H1 (cell line): ENCODE results near the gene DIABLO. TPM values are rescaled to one million over a fixed set of nuclear protein-coding genes. Genes with fewer than 3 reads are reported as not detected.

Experiments
- CTCF ChIA-PET: fragments of 300-600 bp; sonication (Branson Sonifier 250); formaldehyde crosslinking; loops from one replicate; lab custom pipeline; 2021; ENCODE audit not compliant: partially characterized antibody; lab: Charles Lee
- POLR2A ChIA-PET: fragments of 300-600 bp; sonication (Branson Sonifier 250); formaldehyde crosslinking; loops from one replicate; lab custom pipeline; 2021; ENCODE audit warnings: inconsistent platforms; ENCODE audit not compliant: partially characterized antibody; lab: Charles Lee
- DNase-seq, 2 experiments: peaks; one replicate each; pipeline versions ENCODE4 v3.0.0 to v3.0.0-alpha.2; 2010 to 2022; ENCODE audit warnings: low spot score in 2 of 2, low read depth in 1 of 2, mixed read lengths in 1 of 2
- FAIRE-seq: peaks from 2 replicates; lab custom pipeline; 2011; peaks lifted over from hg19 to GRCh38; lab: Jason Lieb, UNC
- H2AFZ ChIP-seq: 2 replicates; pipeline ENCODE4 v1.8.1; 2012; ENCODE audit warnings: low read length, inconsistent platforms
- H2AK5ac ChIP-seq: 2 replicates; pipeline ENCODE4 v1.6.1; 2013; ENCODE audit warnings: low read depth, low read length
- H2BK120ac ChIP-seq: replicated peaks from 2 replicates; pipeline ENCODE3; 2013; ENCODE audit warnings: low read depth, low read length, inconsistent platforms
- H2BK12ac ChIP-seq: 2 replicates; pipeline ENCODE4 v1.6.1; 2013; ENCODE audit warnings: low read depth, low read length
- H2BK15ac ChIP-seq: 2 replicates; pipeline ENCODE4 v1.6.1; 2013; ENCODE audit warnings: low read length
- H2BK20ac ChIP-seq: 2 replicates; pipeline ENCODE4 v1.6.1; 2013; ENCODE audit warnings: low read length
- H2BK5ac ChIP-seq: 2 replicates; pipeline ENCODE4 v1.6.1; 2013; ENCODE audit warnings: low read depth, low read length
- H3K14ac ChIP-seq: 2 replicates; pipeline ENCODE4 v1.6.1; 2013; ENCODE audit warnings: inconsistent platforms; ENCODE audit not compliant: insufficient read length
- H3K18ac ChIP-seq: 2 replicates; pipeline ENCODE4 v1.6.1; 2013; ENCODE audit warnings: low read length; ENCODE audit errors: extremely low read depth
- H3K23ac ChIP-seq: 2 replicates; pipeline ENCODE4 v1.6.1; 2013; ENCODE audit warnings: inconsistent platforms; ENCODE audit not compliant: insufficient read length
- H3K23me2 ChIP-seq: 2 replicates; pipeline ENCODE4 v1.6.1; 2013; ENCODE audit warnings: low read depth, low read length
- H3K27ac ChIP-seq: 2 replicates; pipeline ENCODE4 v1.6.1; 2011; ENCODE audit warnings: low read depth, low read length, inconsistent platforms
- H3K27me3 ChIP-seq, 4 experiments: replicated peaks in 1 of 4; 1 replicate in 1 of 4; 2 replicates in 3 of 4; pipeline versions ENCODE4 v1.6.1 to v1.8.1; 2011 to 2013; ENCODE audit warnings: low read length in 3 of 4, mild to moderate bottlenecking in 3 of 4, inconsistent platforms in 2 of 4, mixed read lengths in 2 of 4, moderate library complexity in 1 of 4; ENCODE audit not compliant: control insufficient read depth in 3 of 4, insufficient read depth in 3 of 4; ENCODE audit errors: extremely low read depth in 1 of 4
- H3K36me3 ChIP-seq, 4 experiments: 2 replicates each; pipeline versions ENCODE4 v1.6.1 to v1.8.1; 2011 to 2013; ENCODE audit warnings: mild to moderate bottlenecking in 4 of 4, low read length in 3 of 4, moderate library complexity in 2 of 4, control low read depth in 1 of 4, inconsistent platforms in 1 of 4; ENCODE audit not compliant: insufficient read depth in 4 of 4, control insufficient read depth in 2 of 4
- H3K4ac ChIP-seq: replicated peaks from 2 replicates; pipeline ENCODE3; 2013; ENCODE audit warnings: low read length, low read depth, mixed read lengths, inconsistent platforms; ENCODE audit not compliant: insufficient read length
- H3K4me1 ChIP-seq, 4 experiments: replicated peaks in 1 of 4; 1 replicate in 1 of 4; 2 replicates in 3 of 4; pipeline versions ENCODE4 v1.6.1 to v1.8.1; 2011 to 2013; ENCODE audit warnings: low read length in 3 of 4, inconsistent platforms in 2 of 4, mixed read lengths in 1 of 4; ENCODE audit not compliant: insufficient read depth in 4 of 4, control insufficient read depth in 3 of 4
- H3K4me2 ChIP-seq, 2 experiments: 2 replicates each; pipeline versions ENCODE4 v1.6.1 to v1.8.1; 2011 to 2013; ENCODE audit warnings: low read depth in 2 of 2, low read length in 2 of 2, control low read depth in 1 of 2, inconsistent platforms in 1 of 2, mild to moderate bottlenecking in 1 of 2; ENCODE audit not compliant: insufficient read depth in 1 of 2
- H3K4me3 ChIP-seq, 4 experiments: fragments of 200-600, 300-600 bp in 1 of 4; sonication (generic), shearing (Covaris generic), sonication (Bioruptor Twin) in 1 of 4; 2 replicates each; pipeline versions ENCODE4 v1.5.1 to v1.8.1; 2011 to 2016; ENCODE audit warnings: low read length in 4 of 4, low read depth in 3 of 4, control low read depth in 2 of 4, inconsistent platforms in 2 of 4, mild to moderate bottlenecking in 2 of 4, mixed read lengths in 1 of 4, moderate library complexity in 1 of 4; ENCODE audit not compliant: insufficient read depth in 2 of 4; ENCODE audit errors: extremely low read depth in 1 of 4
- H3K56ac ChIP-seq: replicated peaks from 2 replicates; pipeline ENCODE3; 2013; ENCODE audit warnings: low read depth, mild to moderate bottlenecking, mixed read lengths, low read length, inconsistent platforms; ENCODE audit not compliant: insufficient read length
- H3K79me1 ChIP-seq: 2 replicates; pipeline ENCODE4 v1.6.1; 2013; ENCODE audit warnings: low read depth, low read length, control low read depth
- H3K79me2 ChIP-seq, 2 experiments: 2 replicates each; pipeline versions ENCODE4 v1.6.1 to v1.8.1; 2012 to 2013; ENCODE audit warnings: low read length in 2 of 2, mild to moderate bottlenecking in 2 of 2, inconsistent platforms in 1 of 2; ENCODE audit not compliant: insufficient read depth in 2 of 2, control insufficient read depth in 1 of 2
- H3K9ac ChIP-seq, 4 experiments: replicated peaks in 1 of 4; 1 replicate in 1 of 4; 2 replicates in 3 of 4; pipeline versions ENCODE4 v1.6.1 to v1.8.1; 2011 to 2013; ENCODE audit warnings: low read depth in 3 of 4, low read length in 3 of 4, control low read depth in 2 of 4, mild to moderate bottlenecking in 2 of 4, moderate library complexity in 2 of 4, inconsistent platforms in 1 of 4; ENCODE audit errors: extremely low read depth in 1 of 4
- H3K9me3 ChIP-seq, 2 experiments: 2 replicates each; pipeline versions ENCODE4 v1.6.1 to v1.8.1; 2012 to 2013; ENCODE audit warnings: mild to moderate bottlenecking in 2 of 2, moderate library complexity in 2 of 2, control low read depth in 1 of 2, inconsistent platforms in 1 of 2, low read depth in 1 of 2, low read length in 1 of 2, mixed read lengths in 1 of 2; ENCODE audit not compliant: insufficient read depth in 2 of 2
- H4K20me1 ChIP-seq, 2 experiments: replicated peaks in 1 of 2; 2 replicates each; pipeline versions ENCODE3 to v1.8.1; 2011 to 2013; ENCODE audit warnings: inconsistent platforms in 2 of 2, low read length in 2 of 2, mild to moderate bottlenecking in 1 of 2; ENCODE audit not compliant: insufficient read depth in 2 of 2, control insufficient read depth in 1 of 2
- H4K5ac ChIP-seq: 2 replicates; pipeline ENCODE4 v1.6.1; 2013; ENCODE audit warnings: low read length, low read depth, mixed read lengths, inconsistent platforms; ENCODE audit not compliant: insufficient read length
- H4K8ac ChIP-seq: 2 replicates; pipeline ENCODE4 v1.8.0; 2013; ENCODE audit warnings: mild to moderate bottlenecking, moderate library complexity, low read length, inconsistent platforms; ENCODE audit not compliant: insufficient read depth; ENCODE audit errors: extremely low read depth
- H4K91ac ChIP-seq: replicated peaks from 2 replicates; pipeline ENCODE3; 2013; ENCODE audit warnings: low read length, mixed read lengths, inconsistent platforms; ENCODE audit not compliant: insufficient read length
- CBX8 ChIP-seq: fragments of 300-800, 300-1000 bp; sonication (generic); IDR thresholded peaks from 2 replicates; pipeline ENCODE4 v1.7.1; 2016; ENCODE audit warnings: low read depth, low read length, borderline replicate concordance
- MAFK ChIP-seq: IDR thresholded peaks from 2 replicates; pipeline ENCODE4 v1.6.1; 2012; ENCODE audit warnings: low read depth, mild to moderate bottlenecking, improper control_type of control experiment, low read length
- SP4 ChIP-seq: IDR thresholded peaks from 2 replicates; pipeline ENCODE4 v1.6.1; 2012; ENCODE audit warnings: low read length, inconsistent platforms
- USF2 ChIP-seq: IDR thresholded peaks from 2 replicates; pipeline ENCODE4 v1.6.1; 2011; ENCODE audit warnings: low read length, improper control_type of control experiment
- WGBS, 2 experiments: shearing (Covaris generic) in 1 of 2; methylation state at CpG; one replicate each; pipeline versions ENCODE4 v1.1.6 to v1.1.7; 2013 to 2015; ENCODE audit warnings: low lambda C conversion rate in 2 of 2, mixed read lengths in 2 of 2, inconsistent platforms in 1 of 2, low coverage in 1 of 2, missing lambda C conversion rate in 1 of 2; ENCODE audit not compliant: insufficient replicate concordance in 2 of 2, insufficient coverage in 1 of 2, insufficient read length in 1 of 2; ENCODE audit errors: extremely low coverage in 1 of 2, missing lambda C conversion rate in 1 of 2; 5-methylcytosine and 5-hydroxymethylcytosine counted together
- polyA plus RNA-seq, 7 experiments: library from polyadenylated mRNA; depleted of rRNA in 3 of 7; stranded (reverse) in 5 of 7; unstranded in 2 of 7; fragments of >200 nt in 5 of 7; fragments of 200-250 nt in 2 of 7; gene quantifications; 1 replicate in 5 of 7; 2 replicates in 1 of 7; 4 replicates in 1 of 7; pipeline versions ENCODE4 v1.2.1 to v1.2.3, GENCODE V29; 2011 to 2013; ENCODE audit warnings: missing spikeins in 2 of 7, mixed read lengths in 2 of 7
- total RNA-seq: library from RNA; stranded (reverse); fragmentation: NEBNext Ultra II Directional; extraction: Animal tissue kit (Norgen Biotek cat#: 25700); gene quantifications from 2 replicates; pipeline ENCODE4 v1.2.1, GENCODE V29; 2021

Gene DIABLO
- total and polyA plus RNA-seq, 2 of the 8 experiments (the other 6 are each of a cell fraction or from before 2014, with no cell fraction given), result 65.2 to 68.3 TPM

GRCh38 chr12:122265476-122265875, 39.6 kb upstream of the DIABLO start:
- H3K18ac ChIP-seq, result no peak overlapping the region
- H4K20me1 ChIP-seq, result no peaks in the 10 kb centered on the region
- no peak overlapping the region for H2BK12ac ChIP-seq
- no peak overlapping the region for H3K27ac ChIP-seq
- ChIA-PET CTCF (no interaction called here), POLR2A (interaction anchor here (1.1 kb wide), 1 partner anchor 8 kb away, joined by 6 read pairs; no protein-coding TSS in a partner anchor)
- FAIRE-seq (no peak), DNase-seq (no peak)
- TF ChIP-seq USF2 (no peak), SP4 (no peak), CBX8 (no peak), MAFK (no peak)
- WGBS, 2 experiments, result 67% methylated on average over 1 of the region's 1 CpG; no CpG with 5 or more reads in 1 of the 2 experiments
- no peak overlapping the region for H4K5ac ChIP-seq
- peak overlapping the region; percentile 74 to 98 for H3K4me2 ChIP-seq
- no peak overlapping the region for H3K14ac ChIP-seq
- no peak overlapping the region for H3K23ac ChIP-seq
- H3K79me2 ChIP-seq, result peaks cover 0 to 7% of the 10 kb centered on the region in 2 experiments; a peak in 1 of 4 replicates
- H2AK5ac ChIP-seq, result no peak overlapping the region
- no peak overlapping the region for H3K56ac ChIP-seq
- no peaks in the 10 kb centered on the region for H3K79me1 ChIP-seq
- peak overlapping the region; percentile 54 to 99 (median 94) for H3K4me3 ChIP-seq
- H3K4me1 ChIP-seq, result no peaks in the 10 kb centered on the region; a peak in 2 of 7 replicates
- peak overlapping the region; percentile 97 for H2AFZ ChIP-seq
- no peaks in the 10 kb centered on the region for H3K9me3 ChIP-seq
- peak overlapping the region; percentile 99; the same call in 1 of the 2 replicates for H2BK5ac ChIP-seq
- H2BK20ac ChIP-seq, result no peak overlapping the region
- no peak overlapping the region for H4K8ac ChIP-seq
- H3K9ac ChIP-seq, result peak overlapping the region; percentile 59 to 97 (median 88)
- H4K91ac ChIP-seq, result no peak overlapping the region
- no peak overlapping the region for H2BK15ac ChIP-seq
- H2BK120ac ChIP-seq, result no peak overlapping the region
- no peaks in the 10 kb centered on the region for H3K27me3 ChIP-seq
- H3K23me2 ChIP-seq, result peaks cover 2% of the 10 kb centered on the region; the same call in 1 of the 2 replicates
- peaks cover 0 to 13% (median 8%) of the 10 kb centered on the region in 4 experiments; a peak in 5 of 8 replicates for H3K36me3 ChIP-seq
- no peak overlapping the region for H3K4ac ChIP-seq
